Measurements from ENCODE around the gene C2orf68. TPM values are rescaled to one million over a fixed set of nuclear protein-coding genes. Genes with fewer than 3 reads are reported as not detected.

The C2orf68 gene
- polyA plus RNA-seq, 1 of the 3 experiments (the other 2 are of a cell fraction) = 14.5 TPM

DNA sequence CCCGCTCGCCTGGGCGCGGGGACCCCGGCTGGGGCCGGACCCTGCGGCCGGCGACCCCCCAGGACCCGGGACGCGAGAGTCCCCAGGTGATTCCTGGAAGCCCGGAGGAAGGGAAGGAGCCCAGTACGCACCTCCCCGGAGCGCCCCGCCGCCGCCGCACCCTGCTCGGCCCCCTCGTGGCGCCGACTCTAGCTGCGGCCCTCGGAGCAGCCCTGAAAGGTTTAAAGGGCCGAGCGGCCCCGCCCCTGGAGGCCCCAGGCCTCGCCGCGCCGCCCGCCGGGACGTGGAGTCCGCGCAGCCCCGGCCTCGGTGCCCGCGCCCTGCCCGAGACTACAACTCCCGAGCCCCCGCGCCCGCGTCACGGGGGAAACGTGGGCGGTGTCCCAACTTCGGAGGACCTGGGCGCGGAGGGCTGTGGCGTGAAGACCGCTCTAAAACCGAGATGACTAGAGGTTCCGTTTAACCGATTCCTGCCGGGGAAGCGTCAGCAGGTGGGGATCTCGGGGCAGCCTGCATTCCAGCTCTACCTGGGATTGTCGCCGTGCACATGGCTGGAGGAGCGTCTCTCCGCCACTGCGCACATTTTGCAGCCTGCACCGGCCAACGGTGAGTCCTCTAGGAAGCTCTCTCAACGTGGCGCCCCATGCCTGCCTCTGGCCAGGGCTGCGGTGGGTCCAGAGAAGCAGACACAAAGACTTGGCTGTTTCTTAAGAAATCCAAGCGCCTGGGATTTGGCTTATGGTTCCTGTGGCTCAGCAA lies 9.2 kb downstream of the C2orf68 start, which contains the start of gene TMEM150A:
Gene TMEM150A (minus strand): TSS at position 223 of the 759 bp plus-strand sequence. CDS start 750 bp downstream, outside the sequence.
- H3K4me3 ChIP-seq (ENCODE audit: low read depth in 2 of 2, low read length in 1 of 2) = peak within 1 kb of the TSS; percentile 93 to 98
- 0% methylated on average over 10 of the region's 73 CpGs for WGBS (ENCODE audit: low lambda C conversion rate)
- CTCF ChIA-PET = interaction anchor here (1.0 to 3.0 kb wide), 4 partner anchors 8 to 52 kb away, joined by 3 to 12 read pairs (median 4); partner anchors contain the start of gene C2orf68
- DNase-seq = peak; percentile 97
- H3K4me1 ChIP-seq (ENCODE audit: control insufficient read depth in 1 of 2, insufficient read depth in 2 of 2, low read depth in 1 of 2, low read length in 1 of 2) = peaks cover 6 to 22% of the 10 kb centered on the region in 2 experiments; a peak in 2 of 4 replicates
- no peaks in the 10 kb centered on the region for H3K27me3 ChIP-seq (ENCODE audit: insufficient read depth)
- peak within 1 kb of the TSS; percentile 72 for H3K9ac ChIP-seq
- POLR2A ChIA-PET = interaction anchor here (1.3 to 2.2 kb wide), 3 partner anchors 9 to 183 kb away, joined by 7 to 10 read pairs (median 7); partner anchors contain the start of genes C2orf68, MAT2A and SH2D6
- H3K4me2 ChIP-seq = peak within 1 kb of the TSS; percentile 96
- peak within 1 kb of the TSS; percentile 71 to 75 for H3K27ac ChIP-seq (ENCODE audit: low read depth in 2 of 2, low read length in 1 of 2)
- 0 out of 2 replicates have a peak, but pooled peaks have one; percentile 12 for TF ChIP-seq ELF1 (IDR thresholded peaks at IDR 0.05)
- TF ChIP-seq SIN3A (IDR thresholded peaks at IDR 0.05; ENCODE audit: borderline replicate concordance, low read depth, low read length) = peak; percentile 89; the same call in 1 of the 2 replicates
- TF ChIP-seq, protein P1, sequence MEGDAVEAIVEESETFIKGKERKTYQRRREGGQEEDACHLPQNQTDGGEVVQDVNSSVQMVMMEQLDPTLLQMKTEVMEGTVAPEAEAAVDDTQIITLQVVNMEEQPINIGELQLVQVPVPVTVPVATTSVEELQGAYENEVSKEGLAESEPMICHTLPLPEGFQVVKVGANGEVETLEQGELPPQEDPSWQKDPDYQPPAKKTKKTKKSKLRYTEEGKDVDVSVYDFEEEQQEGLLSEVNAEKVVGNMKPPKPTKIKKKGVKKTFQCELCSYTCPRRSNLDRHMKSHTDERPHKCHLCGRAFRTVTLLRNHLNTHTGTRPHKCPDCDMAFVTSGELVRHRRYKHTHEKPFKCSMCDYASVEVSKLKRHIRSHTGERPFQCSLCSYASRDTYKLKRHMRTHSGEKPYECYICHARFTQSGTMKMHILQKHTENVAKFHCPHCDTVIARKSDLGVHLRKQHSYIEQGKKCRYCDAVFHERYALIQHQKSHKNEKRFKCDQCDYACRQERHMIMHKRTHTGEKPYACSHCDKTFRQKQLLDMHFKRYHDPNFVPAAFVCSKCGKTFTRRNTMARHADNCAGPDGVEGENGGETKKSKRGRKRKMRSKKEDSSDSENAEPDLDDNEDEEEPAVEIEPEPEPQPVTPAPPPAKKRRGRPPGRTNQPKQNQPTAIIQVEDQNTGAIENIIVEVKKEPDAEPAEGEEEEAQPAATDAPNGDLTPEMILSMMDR (IDR thresholded peaks at IDR 0.05) = peak; percentile 41
- TF ChIP-seq, protein P2, sequence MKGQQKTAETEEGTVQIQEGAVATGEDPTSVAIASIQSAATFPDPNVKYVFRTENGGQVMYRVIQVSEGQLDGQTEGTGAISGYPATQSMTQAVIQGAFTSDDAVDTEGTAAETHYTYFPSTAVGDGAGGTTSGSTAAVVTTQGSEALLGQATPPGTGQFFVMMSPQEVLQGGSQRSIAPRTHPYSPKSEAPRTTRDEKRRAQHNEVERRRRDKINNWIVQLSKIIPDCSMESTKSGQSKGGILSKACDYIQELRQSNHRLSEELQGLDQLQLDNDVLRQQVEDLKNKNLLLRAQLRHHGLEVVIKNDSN (IDR thresholded peaks at IDR 0.05; ENCODE audit: borderline replicate concordance, low read depth) = peak; percentile 86
- TF ChIP-seq, protein P3, sequence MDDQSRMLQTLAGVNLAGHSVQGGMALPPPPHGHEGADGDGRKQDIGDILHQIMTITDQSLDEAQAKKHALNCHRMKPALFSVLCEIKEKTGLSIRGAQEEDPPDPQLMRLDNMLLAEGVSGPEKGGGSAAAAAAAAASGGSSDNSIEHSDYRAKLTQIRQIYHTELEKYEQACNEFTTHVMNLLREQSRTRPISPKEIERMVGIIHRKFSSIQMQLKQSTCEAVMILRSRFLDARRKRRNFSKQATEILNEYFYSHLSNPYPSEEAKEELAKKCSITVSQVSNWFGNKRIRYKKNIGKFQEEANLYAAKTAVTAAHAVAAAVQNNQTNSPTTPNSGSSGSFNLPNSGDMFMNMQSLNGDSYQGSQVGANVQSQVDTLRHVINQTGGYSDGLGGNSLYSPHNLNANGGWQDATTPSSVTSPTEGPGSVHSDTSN (IDR thresholded peaks at IDR 0.05) = no peak; the same call in 1 of the 2 replicates
- TF ChIP-seq POLR2AphosphoS5 (IDR thresholded peaks at IDR 0.05; ENCODE audit: low read depth, low read length) = 0 out of 2 replicates have a peak, but pooled peaks have one; percentile 14
- TF ChIP-seq, protein P4, sequence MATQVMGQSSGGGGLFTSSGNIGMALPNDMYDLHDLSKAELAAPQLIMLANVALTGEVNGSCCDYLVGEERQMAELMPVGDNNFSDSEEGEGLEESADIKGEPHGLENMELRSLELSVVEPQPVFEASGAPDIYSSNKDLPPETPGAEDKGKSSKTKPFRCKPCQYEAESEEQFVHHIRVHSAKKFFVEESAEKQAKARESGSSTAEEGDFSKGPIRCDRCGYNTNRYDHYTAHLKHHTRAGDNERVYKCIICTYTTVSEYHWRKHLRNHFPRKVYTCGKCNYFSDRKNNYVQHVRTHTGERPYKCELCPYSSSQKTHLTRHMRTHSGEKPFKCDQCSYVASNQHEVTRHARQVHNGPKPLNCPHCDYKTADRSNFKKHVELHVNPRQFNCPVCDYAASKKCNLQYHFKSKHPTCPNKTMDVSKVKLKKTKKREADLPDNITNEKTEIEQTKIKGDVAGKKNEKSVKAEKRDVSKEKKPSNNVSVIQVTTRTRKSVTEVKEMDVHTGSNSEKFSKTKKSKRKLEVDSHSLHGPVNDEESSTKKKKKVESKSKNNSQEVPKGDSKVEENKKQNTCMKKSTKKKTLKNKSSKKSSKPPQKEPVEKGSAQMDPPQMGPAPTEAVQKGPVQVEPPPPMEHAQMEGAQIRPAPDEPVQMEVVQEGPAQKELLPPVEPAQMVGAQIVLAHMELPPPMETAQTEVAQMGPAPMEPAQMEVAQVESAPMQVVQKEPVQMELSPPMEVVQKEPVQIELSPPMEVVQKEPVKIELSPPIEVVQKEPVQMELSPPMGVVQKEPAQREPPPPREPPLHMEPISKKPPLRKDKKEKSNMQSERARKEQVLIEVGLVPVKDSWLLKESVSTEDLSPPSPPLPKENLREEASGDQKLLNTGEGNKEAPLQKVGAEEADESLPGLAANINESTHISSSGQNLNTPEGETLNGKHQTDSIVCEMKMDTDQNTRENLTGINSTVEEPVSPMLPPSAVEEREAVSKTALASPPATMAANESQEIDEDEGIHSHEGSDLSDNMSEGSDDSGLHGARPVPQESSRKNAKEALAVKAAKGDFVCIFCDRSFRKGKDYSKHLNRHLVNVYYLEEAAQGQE (IDR thresholded peaks at IDR 0.05; ENCODE audit: low read depth, low read length) = no peak
- TF ChIP-seq, protein P5, sequence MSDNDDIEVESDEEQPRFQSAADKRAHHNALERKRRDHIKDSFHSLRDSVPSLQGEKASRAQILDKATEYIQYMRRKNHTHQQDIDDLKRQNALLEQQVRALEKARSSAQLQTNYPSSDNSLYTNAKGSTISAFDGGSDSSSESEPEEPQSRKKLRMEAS (IDR thresholded peaks at IDR 0.05; ENCODE audit: low read depth) = peak; percentile 79
- no peak for TF ChIP-seq RFX5 (IDR thresholded peaks at IDR 0.05; ENCODE audit: low read length)
- peak; percentile 81; the same call in 1 of the 2 replicates for TF ChIP-seq MXI1 (IDR thresholded peaks at IDR 0.05; ENCODE audit: low read depth, low read length)
- peak; percentile 43; the same call in 1 of the 2 replicates for TF ChIP-seq NRF1 (IDR thresholded peaks at IDR 0.05; ENCODE audit: low read depth, low read length)
- peak; percentile 48 for TF ChIP-seq GABPA (IDR thresholded peaks at IDR 0.05; ENCODE audit: low read depth)
- peaks cover 15% of the 10 kb centered on the region for H3K79me2 ChIP-seq (ENCODE audit: insufficient read depth)
- peaks cover 7 to 32% of the 10 kb centered on the region in 2 experiments for H3K36me3 ChIP-seq (replicated peaks in 1 of 2; ENCODE audit: control insufficient read depth in 1 of 2, insufficient read depth in 2 of 2, low read length in 1 of 2)
- no peaks in the 10 kb centered on the region for H4K20me1 ChIP-seq (ENCODE audit: insufficient read depth)
- H3F3A ChIP-seq (replicated peaks; ENCODE audit: insufficient read depth) = peaks cover 23% of the 10 kb centered on the region
- no peaks in the 10 kb centered on the region for H3K9me3 ChIP-seq
- no peaks in the 10 kb centered on the region for H3K9me2 ChIP-seq
- H2AFZ ChIP-seq (ENCODE audit: low read depth) = peak within 1 kb of the TSS; percentile 88
